ENCODE data around the gene TRIM54.

- no peak for TF ChIP-seq FOXM1 (IDR thresholded peaks at IDR 0.05; ENCODE audit: borderline replicate concordance)
- TF ChIP-seq SP1 (IDR thresholded peaks at IDR 0.05), result no peak
- no peak for TF ChIP-seq ZNF384 (IDR thresholded peaks at IDR 0.05)
- no peak for TF ChIP-seq BHLHE40 (IDR thresholded peaks at IDR 0.05; ENCODE audit: borderline replicate concordance)
- no peak for TF ChIP-seq ELF4 (IDR thresholded peaks at IDR 0.05)
- TF ChIP-seq, protein P1, sequence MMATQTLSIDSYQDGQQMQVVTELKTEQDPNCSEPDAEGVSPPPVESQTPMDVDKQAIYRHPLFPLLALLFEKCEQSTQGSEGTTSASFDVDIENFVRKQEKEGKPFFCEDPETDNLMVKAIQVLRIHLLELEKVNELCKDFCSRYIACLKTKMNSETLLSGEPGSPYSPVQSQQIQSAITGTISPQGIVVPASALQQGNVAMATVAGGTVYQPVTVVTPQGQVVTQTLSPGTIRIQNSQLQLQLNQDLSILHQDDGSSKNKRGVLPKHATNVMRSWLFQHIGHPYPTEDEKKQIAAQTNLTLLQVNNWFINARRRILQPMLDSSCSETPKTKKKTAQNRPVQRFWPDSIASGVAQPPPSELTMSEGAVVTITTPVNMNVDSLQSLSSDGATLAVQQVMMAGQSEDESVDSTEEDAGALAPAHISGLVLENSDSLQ (IDR thresholded peaks at IDR 0.05), result no peak
- no peak for TF ChIP-seq TARDBP (IDR thresholded peaks at IDR 0.05)
- no peak for TF ChIP-seq ARNT (IDR thresholded peaks at IDR 0.05)
- no peak for TF ChIP-seq NFRKB (IDR thresholded peaks at IDR 0.05)
- no peak for TF ChIP-seq HDGF (IDR thresholded peaks at IDR 0.05; ENCODE audit: borderline replicate concordance)
- TF ChIP-seq SUZ12 (IDR thresholded peaks at IDR 0.05), result no peak
These were observed 34.3 kb upstream of the TRIM54 start for GRCh38 chr2:27247893-27248292.

All from HEK293T (cell line).